Amniotic epithelial cell (primary cell): ENCODE measurements around the gene B4GAT1.
"Not testable (repeated sequence)": the region's sequence is repeated elsewhere in the genome, so short reads cannot be mapped to it uniquely, and the experiment has no call there.

Source experiments
- DNase-seq: peaks from one replicate; pipeline ENCODE4 v3.0.0-alpha.2; 2010; ENCODE audit warnings: low read depth

The B4GAT1 gene

GRCh38 chr11:66363187-66363601 lies 15.8 kb upstream of the B4GAT1 start:
- no peak for DNase-seq

DNA sequence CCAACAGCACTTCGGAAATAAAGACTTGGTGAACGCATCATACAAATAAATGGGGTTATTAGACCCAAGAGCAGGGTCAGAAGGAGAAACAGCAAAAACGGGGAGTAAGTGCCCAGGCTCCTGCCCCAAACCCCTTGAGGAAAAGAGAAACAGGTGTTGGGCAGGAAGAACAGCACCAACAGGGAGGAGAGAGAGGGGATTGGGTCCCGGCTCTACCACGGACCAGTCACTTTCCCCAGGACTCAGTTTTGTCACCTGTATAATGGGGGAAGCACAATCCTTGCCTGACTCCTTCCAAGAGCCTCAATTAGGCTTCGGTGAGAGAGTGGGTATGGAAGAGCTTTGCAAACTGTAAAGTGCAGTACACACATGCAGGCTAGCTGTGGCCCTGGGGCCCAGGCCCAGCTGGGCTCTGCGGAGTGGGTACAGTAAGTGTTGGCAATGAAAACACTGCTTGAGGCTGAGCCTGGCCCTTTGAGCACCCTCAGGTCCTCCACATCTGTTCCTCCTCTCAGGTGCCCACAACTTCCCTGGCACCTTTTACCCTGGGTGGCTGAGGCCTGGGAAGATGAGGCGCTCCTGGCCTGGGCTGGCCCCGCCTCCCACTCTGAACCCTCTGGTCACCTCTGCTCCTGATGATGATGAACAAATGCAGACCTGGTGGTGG lies 15.2 kb upstream of the B4GAT1 start:
- no peak for DNase-seq

GRCh38 chr11:66361502-66361941 lies 14.1 kb upstream of the B4GAT1 start:
- no peak for DNase-seq

DNA sequence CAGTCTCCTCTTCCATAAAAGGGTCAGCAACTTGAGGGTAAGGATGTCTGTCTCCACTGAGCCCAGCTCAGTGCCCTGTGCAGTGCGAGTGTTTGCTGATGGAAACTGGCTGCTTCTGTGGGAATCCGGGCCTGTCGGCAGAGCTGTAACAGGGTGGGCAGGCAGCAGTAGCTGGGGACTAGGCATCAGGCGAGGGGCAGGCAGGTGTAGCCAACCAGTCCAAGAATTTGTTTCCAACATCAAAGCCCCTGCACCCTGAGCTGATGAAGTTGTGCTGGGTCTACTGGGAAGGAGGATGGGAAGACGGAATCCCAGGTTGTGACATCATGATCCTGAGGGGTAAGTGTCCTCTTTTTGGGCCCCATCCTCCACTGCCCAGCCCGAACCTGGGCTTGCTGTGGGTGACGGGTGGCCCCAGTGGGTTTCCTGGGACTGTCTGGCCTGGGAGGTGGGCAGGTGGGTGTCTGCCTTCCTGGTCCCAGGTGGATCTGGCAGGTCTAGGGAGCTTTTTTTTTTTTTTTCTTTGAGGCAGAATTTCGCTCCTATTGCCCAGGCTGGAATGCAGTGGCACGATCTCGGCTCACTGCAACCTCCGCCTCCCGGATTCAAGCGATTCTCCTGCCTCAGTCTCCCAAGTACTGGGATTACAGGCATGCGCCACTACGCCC lies 13.1 kb upstream of the B4GAT1 start:
- DNase-seq = no peak

- no peak for DNase-seq
Observed at GRCh38 chr11:66359662-66360087, 12.2 kb upstream of the B4GAT1 start.

- DNase-seq = not testable (repeated sequence)
Observed at GRCh38 chr11:66350560-66351235, 3.3 kb upstream of the B4GAT1 start.

DNA sequence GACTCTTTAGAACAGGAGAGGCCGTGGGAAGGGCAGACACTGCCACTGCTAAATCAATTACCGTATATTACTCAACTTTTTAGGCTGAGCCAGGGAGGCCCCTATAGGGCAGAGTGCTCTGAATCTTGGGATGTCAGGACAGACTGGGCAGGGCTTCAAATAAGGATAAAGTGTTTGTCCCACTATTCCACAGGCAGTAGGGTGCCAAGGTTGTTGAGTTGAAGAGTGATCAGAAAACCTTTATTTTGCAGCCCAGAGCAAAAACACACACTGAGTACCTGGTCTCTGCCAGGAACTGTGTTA lies 1.6 kb upstream of the B4GAT1 start:
- DNase-seq = no peak

- DNase-seq = no peak
Observed at GRCh38 chr11:66346476-66347424, 679 bp downstream of the B4GAT1 start.

DNA sequence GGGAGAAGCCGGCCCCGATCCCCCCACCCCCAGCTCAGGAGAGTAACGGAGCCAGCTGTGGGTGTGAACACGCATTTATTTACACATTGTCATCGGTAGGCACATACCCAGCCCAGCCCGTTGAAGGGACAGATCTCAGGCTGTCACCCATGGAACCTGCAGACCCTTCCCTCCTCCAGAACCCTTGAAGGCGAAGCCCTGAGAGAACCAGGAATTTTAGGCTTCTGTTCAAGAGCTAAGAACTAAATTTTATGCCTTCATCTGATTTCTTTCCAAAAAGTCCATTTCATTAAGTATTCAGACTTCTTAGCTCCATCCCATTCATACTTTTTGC lies 2.1 kb downstream of the B4GAT1 start:
- no peak for DNase-seq

DNA sequence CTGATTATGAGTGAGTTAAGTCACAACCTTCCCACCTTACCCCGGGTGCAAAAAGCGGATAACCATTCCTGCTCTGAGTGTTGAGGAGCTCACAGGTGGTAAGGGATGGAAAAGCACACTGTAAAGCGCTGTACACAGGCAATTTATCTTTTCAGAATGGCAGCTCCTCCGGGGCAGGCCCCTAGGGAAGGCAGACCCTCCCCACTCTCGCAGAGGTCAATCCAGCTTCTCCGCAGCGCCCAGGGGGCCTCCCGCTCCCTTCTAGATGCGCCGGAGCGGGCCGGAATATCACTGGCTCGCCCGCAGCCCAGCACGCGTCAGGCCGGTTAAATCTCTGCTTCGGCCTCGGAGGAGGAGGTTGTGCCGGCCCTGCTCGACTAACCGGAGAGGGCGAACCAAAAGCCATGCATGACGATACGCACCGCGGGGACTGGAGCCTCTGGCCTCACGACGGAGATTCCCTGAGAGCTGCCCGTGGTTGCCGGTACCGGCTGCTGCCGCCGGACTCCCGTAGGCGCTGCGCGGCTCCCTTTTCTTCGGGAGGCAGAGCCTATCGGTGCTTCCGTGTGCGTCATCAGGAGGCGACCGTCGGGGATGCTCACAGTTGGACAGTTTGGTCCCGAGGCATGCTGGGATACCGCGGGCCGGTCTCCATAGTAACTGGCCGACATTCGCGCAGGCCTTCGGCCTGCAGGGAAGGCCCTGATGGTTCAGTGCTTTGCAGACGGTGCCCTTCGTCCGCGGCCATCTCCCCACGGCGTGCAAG lies 2.7 kb downstream of the B4GAT1 start, which contains the start of gene BRMS1:
Gene BRMS1, minus strand, starts transcription at position 555 of the 766 bp plus-strand sequence. CDS start 2,870 bp downstream, outside the sequence.
- DNase-seq = peak; percentile 96

DNA sequence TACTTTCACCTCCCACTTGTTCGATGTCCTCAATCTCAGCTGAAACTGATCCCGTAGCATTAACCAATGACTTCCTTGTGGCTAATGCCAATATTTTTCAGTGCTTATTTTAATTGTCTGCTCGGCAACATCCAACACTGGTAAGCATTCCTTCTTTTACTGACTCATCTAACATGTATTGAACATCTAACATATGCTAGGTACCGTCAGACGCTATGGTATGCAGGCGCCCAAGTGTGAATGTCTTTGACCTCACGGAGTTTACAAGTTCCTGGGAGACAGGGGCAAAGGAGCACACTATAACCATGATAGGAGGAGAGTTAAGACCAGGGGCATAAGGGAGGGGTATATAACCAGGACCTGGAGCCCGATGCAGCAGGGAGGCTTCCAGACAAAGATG lies 4.3 kb downstream of the B4GAT1 start:
- no peak for DNase-seq

GRCh38 chr11:66341502-66342126 lies 5.8 kb downstream of the B4GAT1 start:
- no peak for DNase-seq

- no peak for DNase-seq
Observed at GRCh38 chr11:66340596-66341501, 6.6 kb downstream of the B4GAT1 start.

DNA sequence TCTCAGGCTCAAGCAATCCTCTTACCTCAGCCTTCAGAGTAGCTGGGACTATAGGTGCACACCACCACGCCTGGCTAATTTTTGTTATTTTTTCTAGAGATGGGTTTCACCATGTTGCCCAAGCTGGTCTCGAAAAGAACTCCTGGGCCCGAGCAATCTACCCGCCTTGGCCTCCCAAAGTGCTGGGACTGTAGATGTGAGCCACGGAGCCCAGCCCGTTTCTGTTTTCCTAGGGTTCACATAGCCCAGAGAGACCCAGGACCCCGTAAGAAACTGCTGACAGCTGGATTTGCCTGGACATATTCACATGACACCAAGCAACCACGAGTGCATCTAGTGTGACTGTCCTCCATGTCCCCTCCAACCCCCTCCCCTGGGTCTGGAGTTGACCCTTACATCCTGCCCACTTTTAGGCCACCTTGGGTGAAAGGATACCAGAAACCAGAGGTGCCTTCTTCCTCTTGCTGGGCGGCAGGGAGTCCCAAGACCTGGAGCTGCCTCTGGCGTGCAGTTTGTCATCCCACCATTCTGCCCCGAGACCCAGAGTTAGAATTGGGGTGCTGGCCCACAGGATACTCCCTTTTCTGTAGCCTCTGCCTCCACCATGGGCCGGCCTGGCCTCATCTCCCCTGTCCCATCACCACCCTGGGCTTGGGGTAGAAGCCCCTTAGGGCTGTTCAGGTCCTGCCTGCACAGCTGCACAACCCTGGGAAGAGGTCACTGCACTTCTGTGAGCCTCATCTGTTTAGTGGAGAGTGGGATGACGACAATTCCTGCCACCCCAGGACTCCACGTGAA lies 7.5 kb downstream of the B4GAT1 start:
- DNase-seq = no peak

DNA sequence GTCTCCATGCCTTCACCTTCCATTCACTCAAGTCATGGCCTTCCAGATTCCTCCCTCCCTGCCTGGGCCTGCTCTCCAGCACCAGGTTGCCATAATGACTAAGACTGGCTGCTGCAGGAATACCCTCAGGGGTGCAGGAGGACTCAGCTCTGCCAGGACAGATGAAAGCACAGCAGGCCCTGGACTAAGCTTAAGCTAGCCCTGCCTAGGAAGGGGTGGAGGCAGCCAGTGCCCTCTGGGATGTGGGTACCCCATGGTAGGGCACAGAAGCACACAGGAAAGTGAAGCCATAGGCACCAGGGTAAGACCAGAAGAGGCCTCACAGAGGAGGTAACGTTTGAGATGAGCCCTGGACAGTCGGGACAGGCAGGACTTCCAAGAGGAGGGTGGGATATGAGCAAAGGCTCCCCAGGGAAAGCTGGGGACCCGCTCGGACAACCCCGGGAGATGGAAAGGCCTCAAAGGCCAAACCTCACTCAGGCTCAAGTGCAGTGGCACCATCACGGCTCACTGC lies 8.2 kb downstream of the B4GAT1 start:
- no peak for DNase-seq

DNA sequence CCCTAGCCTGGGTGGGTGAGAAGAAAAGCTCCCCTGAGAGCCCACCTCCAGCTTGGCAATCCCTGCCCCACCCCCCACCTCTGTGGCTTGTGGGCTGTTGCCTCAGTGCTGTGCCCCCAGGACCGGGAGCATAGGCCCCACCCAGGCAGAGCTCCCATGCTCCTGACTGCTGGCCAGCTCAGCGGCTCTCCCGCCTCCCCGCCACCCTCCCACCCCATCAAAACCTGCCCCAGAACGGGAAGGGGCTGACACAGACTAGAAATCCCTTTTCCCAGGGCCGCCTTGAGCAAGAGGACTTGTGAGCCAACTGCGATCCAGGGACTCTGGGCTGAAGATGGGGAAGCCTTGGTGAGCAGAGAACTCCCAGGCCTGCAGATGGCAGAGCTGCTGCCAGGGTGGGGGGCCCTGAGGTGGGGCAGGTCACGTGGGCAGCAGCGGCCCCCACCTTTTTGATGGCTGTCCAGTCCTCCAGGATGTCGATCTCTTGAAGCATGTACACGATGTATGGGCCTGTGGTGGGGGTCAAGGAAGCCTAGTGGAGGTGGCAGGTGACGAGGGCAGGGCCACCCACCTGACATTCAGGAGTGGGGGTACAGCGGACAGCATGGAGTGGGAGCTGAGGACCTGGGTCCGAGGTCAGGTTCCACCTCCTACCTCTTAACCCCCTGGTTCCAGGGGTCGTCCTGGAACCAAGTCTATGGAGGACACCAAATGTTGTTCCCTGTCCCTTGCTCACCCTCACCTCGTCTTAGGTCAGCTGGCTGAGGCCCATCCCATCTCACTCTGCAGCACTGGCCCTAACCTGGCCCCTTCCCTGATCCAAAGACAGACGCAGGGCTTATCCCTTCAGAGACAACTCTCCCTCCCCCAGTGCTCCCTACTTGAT lies 8.9 kb downstream of the B4GAT1 start:
- peak; percentile 37 for DNase-seq

- DNase-seq = peak; percentile 45
Observed at GRCh38 chr11:66337103-66337899, 10.1 kb downstream of the B4GAT1 start.
